Measurements from ENCODE around the gene CACNA2D4.

GRCh38 chr12:1875608-1876007 is 42.8 kb downstream of the CACNA2D4 start:
- TF ChIP-seq POLR2AphosphoS5 (IDR thresholded peaks at IDR 0.05; ENCODE audit: low read depth, low read length) (no peak), TAF1 (IDR thresholded peaks at IDR 0.05; ENCODE audit: low read depth, low read length) (no peak)

All from GM12891 (cell line).